Neuron (in vitro differentiated cells): ENCODE measurements around the gene LHFPL3.

Experiments used
- H2AFZ ChIP-seq: one replicate; pipeline ENCODE4 v1.6.1; 2013; ENCODE audit warnings: low read depth, mild to moderate bottlenecking, inconsistent platforms, low read length, moderate library complexity
- H3K27me3 ChIP-seq: one replicate; pipeline ENCODE4 v1.6.1; 2013; ENCODE audit warnings: low read length; ENCODE audit not compliant: insufficient read depth
- H3K36me3 ChIP-seq: one replicate; pipeline ENCODE4 v1.6.1; 2013; ENCODE audit warnings: low read length; ENCODE audit not compliant: insufficient read depth
- H3K4me1 ChIP-seq: one replicate; pipeline ENCODE4 v1.6.1; 2013; ENCODE audit warnings: low read length; ENCODE audit not compliant: insufficient read depth
- H3K4me3 ChIP-seq: 2 replicates; pipeline ENCODE4 v1.5.1; 2013; ENCODE audit warnings: mild to moderate bottlenecking, low read length, moderate library complexity
- H3K9me3 ChIP-seq: one replicate; pipeline ENCODE4 v1.6.1; 2013; ENCODE audit warnings: low read length

Gene LHFPL3

GRCh38 chr7:104862719-104863118 lies 534.3 kb downstream of the LHFPL3 start:
- H3K9me3 ChIP-seq: peaks cover 1% of the 10 kb centered on the region
- no peaks in the 10 kb centered on the region for H3K27me3 ChIP-seq
- H3K4me1 ChIP-seq: no peaks in the 10 kb centered on the region
- no peak overlapping the region for H3K4me3 ChIP-seq
- H3K36me3 ChIP-seq: no peaks in the 10 kb centered on the region
- H2AFZ ChIP-seq: no peak overlapping the region

- H3K4me3 ChIP-seq: no peak overlapping the region
- no peak overlapping the region for H2AFZ ChIP-seq
- peaks cover 3% of the 10 kb centered on the region for H3K27me3 ChIP-seq
- no peaks in the 10 kb centered on the region for H3K9me3 ChIP-seq
- no peaks in the 10 kb centered on the region for H3K36me3 ChIP-seq
- H3K4me1 ChIP-seq: no peaks in the 10 kb centered on the region
Observed at GRCh38 chr7:104873401-104873800, 545.0 kb downstream of the LHFPL3 start.

- H3K4me1 ChIP-seq: no peaks in the 10 kb centered on the region
- H3K27me3 ChIP-seq: peaks cover 2% of the 10 kb centered on the region
- H3K9me3 ChIP-seq: no peaks in the 10 kb centered on the region
- no peaks in the 10 kb centered on the region for H3K36me3 ChIP-seq
- no peak overlapping the region for H2AFZ ChIP-seq
- H3K4me3 ChIP-seq: no peak overlapping the region
Observed at GRCh38 chr7:104878577-104878976, 550.2 kb downstream of the LHFPL3 start.

GRCh38 chr7:104883248-104883717 lies 554.9 kb downstream of the LHFPL3 start:
- H3K4me3 ChIP-seq: no peak overlapping the region
- H3K4me1 ChIP-seq: peaks cover 3% of the 10 kb centered on the region
- no peaks in the 10 kb centered on the region for H3K27me3 ChIP-seq
- H2AFZ ChIP-seq: no peak overlapping the region
- no peaks in the 10 kb centered on the region for H3K9me3 ChIP-seq
- no peaks in the 10 kb centered on the region for H3K36me3 ChIP-seq

- H3K4me1 ChIP-seq: peaks cover 3% of the 10 kb centered on the region
- H3K4me3 ChIP-seq: no peak overlapping the region
- H3K9me3 ChIP-seq: no peaks in the 10 kb centered on the region
- H3K36me3 ChIP-seq: no peaks in the 10 kb centered on the region
- no peak overlapping the region for H2AFZ ChIP-seq
- no peaks in the 10 kb centered on the region for H3K27me3 ChIP-seq
Observed at GRCh38 chr7:104883718-104884452, 555.5 kb downstream of the LHFPL3 start.

DNA sequence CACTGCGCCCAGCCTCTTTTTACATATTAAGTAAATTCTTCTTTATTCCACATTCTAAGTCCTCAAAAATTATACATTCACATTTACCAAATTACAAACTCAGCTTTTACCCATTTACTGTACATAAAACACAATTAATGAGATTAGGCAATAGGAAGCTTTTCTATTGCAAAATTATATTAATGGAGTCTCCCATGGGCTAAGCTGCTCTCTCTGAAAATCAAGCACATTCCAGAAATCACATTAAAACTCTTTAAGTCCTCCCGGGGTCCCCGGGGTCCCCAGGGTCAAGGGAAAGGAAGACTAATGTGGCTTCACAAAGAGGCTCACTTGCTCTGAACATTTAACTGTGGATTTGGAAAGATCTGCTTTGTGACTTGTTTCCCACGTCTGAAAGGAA lies 558.2 kb downstream of the LHFPL3 start:
- Histone ChIP-seq H3K4me1 (peaks cover 3% of the 10 kb centered on the region), H3K9me3 (no peaks in the 10 kb centered on the region), H3K4me3 (no peak overlapping the region), H3K36me3 (no peaks in the 10 kb centered on the region), H3K27me3 (no peaks in the 10 kb centered on the region), H2AFZ (no peak overlapping the region)

- Histone ChIP-seq H2AFZ (no peak overlapping the region), H3K27me3 (peaks cover 6% of the 10 kb centered on the region), H3K9me3 (no peaks in the 10 kb centered on the region), H3K36me3 (no peaks in the 10 kb centered on the region), H3K4me1 (no peaks in the 10 kb centered on the region), H3K4me3 (no peak overlapping the region)
Observed at GRCh38 chr7:104890216-104890615, 561.8 kb downstream of the LHFPL3 start.

GRCh38 chr7:104891949-104892348 lies 563.5 kb downstream of the LHFPL3 start:
- no peaks in the 10 kb centered on the region for H3K9me3 ChIP-seq
- no peak overlapping the region for H2AFZ ChIP-seq
- H3K4me1 ChIP-seq: no peaks in the 10 kb centered on the region
- H3K4me3 ChIP-seq: no peak overlapping the region
- H3K27me3 ChIP-seq: peaks cover 12% of the 10 kb centered on the region
- no peaks in the 10 kb centered on the region for H3K36me3 ChIP-seq

- H3K4me1 ChIP-seq: no peaks in the 10 kb centered on the region
- no peaks in the 10 kb centered on the region for H3K9me3 ChIP-seq
- no peaks in the 10 kb centered on the region for H3K36me3 ChIP-seq
- H3K27me3 ChIP-seq: peaks cover 12% of the 10 kb centered on the region
- no peak overlapping the region for H3K4me3 ChIP-seq
- no peak overlapping the region for H2AFZ ChIP-seq
Observed at GRCh38 chr7:104894314-104894713, 565.9 kb downstream of the LHFPL3 start.

DNA sequence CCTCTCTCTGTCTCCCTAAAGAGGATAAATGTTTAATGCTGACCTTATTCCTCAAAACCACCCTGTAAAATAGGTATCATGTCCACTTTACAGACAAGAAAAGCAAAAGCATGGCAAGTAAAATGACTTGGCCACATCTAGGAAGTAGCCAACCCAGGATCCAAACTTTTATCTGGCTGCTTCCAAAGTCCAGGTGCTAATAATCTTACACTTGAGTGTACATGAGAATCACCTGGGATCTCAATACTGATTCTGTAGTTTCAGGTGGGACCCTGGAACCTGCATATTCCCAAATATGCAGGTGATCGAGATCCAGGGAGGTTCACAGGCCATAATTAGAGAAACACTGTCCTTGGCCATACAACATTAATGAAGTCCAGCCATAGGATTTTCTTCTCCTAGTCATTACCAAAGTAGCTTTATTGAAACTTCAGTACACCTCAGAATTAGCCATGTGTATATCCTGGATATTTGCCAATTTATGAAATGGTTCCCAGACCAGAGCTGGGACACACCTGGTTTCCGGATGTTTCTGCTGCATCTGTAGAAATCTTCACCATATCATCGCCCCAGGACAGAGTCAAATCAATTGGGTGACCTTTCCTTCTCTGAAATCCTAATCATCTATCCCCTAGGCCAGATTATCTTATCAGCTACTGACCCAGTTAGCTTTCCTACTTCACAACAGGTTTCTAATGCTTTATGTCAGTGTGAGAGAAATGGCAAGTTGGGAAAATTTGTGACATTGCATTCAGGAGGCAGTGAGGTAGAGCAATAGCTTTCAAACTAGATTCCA lies 566.5 kb downstream of the LHFPL3 start:
- H3K36me3 ChIP-seq: no peaks in the 10 kb centered on the region
- peaks cover 2% of the 10 kb centered on the region for H3K4me1 ChIP-seq
- no peaks in the 10 kb centered on the region for H3K9me3 ChIP-seq
- no peak overlapping the region for H2AFZ ChIP-seq
- H3K27me3 ChIP-seq: peaks cover 12% of the 10 kb centered on the region
- H3K4me3 ChIP-seq: no peak overlapping the region

- Histone ChIP-seq H3K27me3 (peaks cover 12% of the 10 kb centered on the region), H3K4me3 (no peak overlapping the region), H2AFZ (no peak overlapping the region), H3K4me1 (peaks cover 10% of the 10 kb centered on the region), H3K9me3 (no peaks in the 10 kb centered on the region), H3K36me3 (no peaks in the 10 kb centered on the region)
Observed at GRCh38 chr7:104895522-104896236, 567.3 kb downstream of the LHFPL3 start.

DNA sequence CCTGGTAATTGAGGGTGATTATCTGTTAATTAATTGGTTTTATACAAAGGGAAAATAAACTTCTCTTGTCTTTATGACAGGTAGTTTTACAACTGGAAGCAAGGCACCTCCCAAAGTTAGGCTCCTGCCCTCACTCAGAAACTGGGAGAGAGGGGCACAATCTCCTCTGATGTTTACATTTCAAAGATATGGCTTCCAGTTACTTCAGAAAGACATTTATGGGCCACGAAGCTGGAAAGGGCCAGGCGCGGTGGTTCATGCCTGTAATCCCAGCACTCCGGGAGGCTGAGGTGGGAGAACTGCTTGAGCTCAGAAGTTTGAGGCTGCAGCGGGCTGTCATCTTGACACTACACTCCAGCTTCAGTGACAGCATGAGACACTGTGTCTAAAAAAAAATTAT lies 570.0 kb downstream of the LHFPL3 start:
- peaks cover 17% of the 10 kb centered on the region for H3K4me1 ChIP-seq
- peaks cover 12% of the 10 kb centered on the region for H3K27me3 ChIP-seq
- H3K4me3 ChIP-seq: no peak overlapping the region
- H3K9me3 ChIP-seq: no peaks in the 10 kb centered on the region
- no peak overlapping the region for H2AFZ ChIP-seq
- H3K36me3 ChIP-seq: no peaks in the 10 kb centered on the region
